Measurements from ENCODE around the gene TTC13.

DNA sequence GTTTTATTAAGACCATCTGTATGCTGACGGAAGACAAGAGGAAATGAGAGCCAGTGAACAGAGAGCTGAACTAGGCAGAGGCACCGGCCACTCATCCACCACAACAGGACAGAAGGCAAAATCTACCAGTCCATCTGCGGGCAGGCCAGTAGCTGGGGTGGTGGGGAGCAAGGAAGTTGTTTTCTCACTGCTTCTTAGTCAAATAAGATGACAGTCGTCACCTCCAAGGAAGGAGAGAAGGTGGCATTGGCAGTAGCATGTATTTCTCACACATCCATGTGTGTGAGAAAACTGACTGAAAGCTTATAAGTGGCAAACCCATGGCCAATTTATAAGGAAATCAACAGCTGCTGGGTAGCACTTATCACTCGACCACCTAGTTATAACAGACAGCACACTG, 8.2 kb downstream of the TTC13 start:
- TF ChIP-seq, protein P1, sequence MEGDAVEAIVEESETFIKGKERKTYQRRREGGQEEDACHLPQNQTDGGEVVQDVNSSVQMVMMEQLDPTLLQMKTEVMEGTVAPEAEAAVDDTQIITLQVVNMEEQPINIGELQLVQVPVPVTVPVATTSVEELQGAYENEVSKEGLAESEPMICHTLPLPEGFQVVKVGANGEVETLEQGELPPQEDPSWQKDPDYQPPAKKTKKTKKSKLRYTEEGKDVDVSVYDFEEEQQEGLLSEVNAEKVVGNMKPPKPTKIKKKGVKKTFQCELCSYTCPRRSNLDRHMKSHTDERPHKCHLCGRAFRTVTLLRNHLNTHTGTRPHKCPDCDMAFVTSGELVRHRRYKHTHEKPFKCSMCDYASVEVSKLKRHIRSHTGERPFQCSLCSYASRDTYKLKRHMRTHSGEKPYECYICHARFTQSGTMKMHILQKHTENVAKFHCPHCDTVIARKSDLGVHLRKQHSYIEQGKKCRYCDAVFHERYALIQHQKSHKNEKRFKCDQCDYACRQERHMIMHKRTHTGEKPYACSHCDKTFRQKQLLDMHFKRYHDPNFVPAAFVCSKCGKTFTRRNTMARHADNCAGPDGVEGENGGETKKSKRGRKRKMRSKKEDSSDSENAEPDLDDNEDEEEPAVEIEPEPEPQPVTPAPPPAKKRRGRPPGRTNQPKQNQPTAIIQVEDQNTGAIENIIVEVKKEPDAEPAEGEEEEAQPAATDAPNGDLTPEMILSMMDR (IDR thresholded peaks at IDR 0.05): no peak
- TF ChIP-seq POLR2A (IDR thresholded peaks at IDR 0.05) (no peak), POLR2AphosphoS5 (IDR thresholded peaks at IDR 0.05) (no peak)
